Mucosa of stomach (tissue), 1 donor: ENCODE results near the gene THOC6.

Experiments
- H3K27me3 ChIP-seq: one replicate; pipeline ENCODE4 v1.7.0; 2013; ENCODE audit warnings: mild to moderate bottlenecking, low read length; ENCODE audit not compliant: control insufficient read depth, insufficient read depth
- H3K36me3 ChIP-seq: one replicate; pipeline ENCODE4 v1.7.0; 2013; ENCODE audit warnings: low read length; ENCODE audit not compliant: control insufficient read depth, insufficient read depth
- H3K4me1 ChIP-seq: one replicate; pipeline ENCODE4 v1.7.0; 2013; ENCODE audit warnings: mild to moderate bottlenecking, low read length; ENCODE audit not compliant: control insufficient read depth, insufficient read depth
- H3K4me3 ChIP-seq: one replicate; pipeline ENCODE4 v1.7.0; 2013; ENCODE audit warnings: low read length
- H3K9ac ChIP-seq: one replicate; pipeline ENCODE4 v1.7.0; 2013; ENCODE audit warnings: mild to moderate bottlenecking, low read length, moderate library complexity
- H3K9me3 ChIP-seq: one replicate; pipeline ENCODE4 v1.7.0; 2013; ENCODE audit warnings: mild to moderate bottlenecking, low read length, moderate library complexity; ENCODE audit not compliant: control insufficient read depth
- donor health status: Pancreatic carcinoma.

THOC6 gene

GRCh38 chr16:3076577-3076976, 52.7 kb downstream of the THOC6 start:
- no peaks in the 10 kb centered on the region for H3K27me3 ChIP-seq
- no peak overlapping the region for H3K4me3 ChIP-seq
- H3K9me3 ChIP-seq, result no peaks in the 10 kb centered on the region
- H3K4me1 ChIP-seq, result no peaks in the 10 kb centered on the region
- H3K9ac ChIP-seq, result no peak overlapping the region
- no peaks in the 10 kb centered on the region for H3K36me3 ChIP-seq
